ENCODE measurements around the gene COL11A1.

COL11A1 gene

DNA sequence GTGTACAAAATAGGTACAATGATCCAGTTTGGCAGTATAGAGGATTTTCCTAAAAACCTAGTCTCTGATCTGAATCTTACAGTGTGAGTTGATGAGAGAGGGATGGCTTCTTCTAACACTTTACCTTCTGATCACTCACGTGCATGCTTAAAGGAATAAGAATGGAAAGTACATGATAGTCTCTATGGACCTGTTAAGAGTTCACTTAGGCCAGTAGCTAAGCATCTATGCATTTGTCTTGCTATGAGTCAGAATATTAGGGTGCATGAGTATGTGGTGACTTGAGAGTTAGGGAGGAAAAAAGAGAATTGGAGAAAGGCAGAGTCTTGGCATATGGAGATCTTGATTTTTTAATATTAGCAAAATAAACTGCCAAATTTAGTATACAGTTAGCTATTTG, 206.3 kb downstream of the COL11A1 start:
- DNase-seq (ENCODE audit: low read depth) = peak; percentile 35

GRCh38 chr1:102899935-102900334, 208.4 kb downstream of the COL11A1 start:
- DNase-seq (ENCODE audit: low read depth) = no peak

- DNase-seq (ENCODE audit: low read depth) = peak; percentile 90
Measured at GRCh38 chr1:102897557-102897956, 210.8 kb downstream of the COL11A1 start.

DNA sequence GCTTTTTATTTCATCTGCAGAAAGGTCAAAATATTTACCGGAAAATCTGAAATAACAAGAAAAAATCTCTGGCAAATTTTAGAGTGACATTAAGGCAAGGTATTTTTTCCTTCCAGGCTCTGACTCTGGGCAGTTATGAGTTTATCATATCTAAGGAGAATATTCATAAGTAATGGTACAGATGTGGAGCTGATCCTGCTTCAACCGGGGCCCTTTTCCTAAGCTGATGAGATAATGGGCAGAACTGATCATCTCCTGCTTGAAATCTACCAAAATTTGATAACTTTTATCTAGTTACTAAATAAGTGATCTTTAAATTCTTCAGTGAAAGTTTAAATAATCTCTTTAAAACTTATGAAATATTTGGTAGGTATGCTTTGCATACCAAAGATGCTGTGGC, 211.6 kb downstream of the COL11A1 start:
- no peak for DNase-seq (ENCODE audit: low read depth)

- DNase-seq (ENCODE audit: low read depth) = no peak
Measured at GRCh38 chr1:102896286-102896685, 212.0 kb downstream of the COL11A1 start.

GRCh38 chr1:102891868-102892625, 216.3 kb downstream of the COL11A1 start:
- peak; percentile 92 for DNase-seq (ENCODE audit: low read depth)

- DNase-seq (ENCODE audit: low read depth) = no peak
Measured at GRCh38 chr1:102886638-102887037, 221.7 kb downstream of the COL11A1 start.

GRCh38 chr1:102884238-102884637, 224.1 kb downstream of the COL11A1 start:
- no peak for DNase-seq (ENCODE audit: low read depth)

GRCh38 chr1:102879439-102879993, 228.8 kb downstream of the COL11A1 start:
- peak; percentile 97 for DNase-seq (ENCODE audit: low read depth)

DNA sequence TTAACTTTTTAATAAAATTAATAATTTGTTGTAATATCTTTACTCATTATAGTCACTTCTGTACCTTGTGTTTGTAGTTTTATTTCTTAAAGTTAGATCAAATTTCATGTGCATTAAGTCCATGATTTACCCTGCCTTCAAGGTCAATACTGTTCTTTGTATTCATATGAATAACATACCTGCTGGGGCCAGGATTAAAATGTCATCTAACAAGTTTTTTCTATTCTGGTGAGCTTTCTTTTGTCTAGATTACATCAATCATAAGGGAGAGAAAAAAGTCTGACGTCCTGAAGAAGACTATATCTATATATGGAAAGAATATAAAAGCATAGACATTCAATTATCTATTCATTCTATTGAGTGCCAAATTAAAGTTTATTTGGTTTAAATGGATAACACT, 232.6 kb downstream of the COL11A1 start:
- DNase-seq (ENCODE audit: low read depth) = no peak

DNA sequence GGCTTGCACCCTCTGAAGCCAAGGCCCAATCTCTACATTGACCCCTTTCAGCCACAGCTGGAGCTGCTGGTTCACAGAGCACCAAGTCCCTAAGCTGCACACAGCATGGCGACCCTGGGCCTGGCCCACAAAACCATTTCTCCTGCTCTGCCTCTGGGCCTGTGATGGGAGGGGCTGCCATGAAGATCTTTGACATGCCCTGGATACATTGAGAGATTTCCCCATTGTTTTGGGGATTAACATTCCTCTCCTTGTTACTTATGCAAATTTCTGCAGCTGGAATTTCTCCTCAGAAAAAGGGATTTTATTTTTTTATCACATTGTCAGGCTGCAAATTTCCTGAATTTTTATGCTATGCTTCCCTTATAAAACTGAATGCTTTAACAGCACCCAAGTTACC, 235.8 kb downstream of the COL11A1 start:
- no peak for DNase-seq (ENCODE audit: low read depth)

GRCh38 chr1:102872097-102872496, 236.2 kb downstream of the COL11A1 start:
- DNase-seq (ENCODE audit: low read depth) = no peak

DNA sequence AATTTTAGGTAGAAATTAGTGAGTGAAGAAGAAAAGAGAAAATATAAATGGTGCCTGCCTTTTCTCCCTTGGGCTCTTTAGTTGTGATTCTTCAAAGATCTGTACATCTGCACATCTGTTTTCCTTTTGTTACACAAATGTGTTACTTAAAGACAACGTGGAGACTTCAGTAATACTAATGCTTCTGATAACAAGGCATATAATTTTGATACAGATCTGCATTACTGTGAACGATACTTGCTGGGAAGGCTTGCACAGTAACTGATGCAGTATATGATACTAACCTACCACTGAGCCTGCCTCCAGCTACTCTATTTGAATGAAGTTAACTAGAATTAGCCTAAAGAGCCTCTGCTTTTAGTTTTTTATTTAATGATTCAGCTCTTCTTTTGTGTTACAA, 244.6 kb downstream of the COL11A1 start:
- DNase-seq (ENCODE audit: low read depth) = no peak

DNA sequence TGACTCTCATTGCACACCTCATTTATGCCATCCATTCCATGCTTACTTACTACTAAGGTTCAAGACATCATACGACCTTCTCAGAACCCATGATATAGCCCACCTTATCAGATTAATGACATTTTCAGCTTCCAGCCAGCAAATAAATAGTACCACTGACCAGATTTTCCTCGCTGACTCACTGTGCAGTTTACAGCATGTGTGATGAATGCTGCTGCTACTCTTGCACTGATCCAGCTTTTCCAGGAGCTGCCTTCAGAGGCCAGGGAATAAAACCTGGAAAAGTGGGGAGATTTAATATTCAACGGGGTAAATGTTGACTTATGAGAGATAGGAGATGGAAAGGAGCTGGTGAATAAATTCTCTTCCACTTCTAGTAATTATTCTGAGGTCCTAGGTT, 247.1 kb downstream of the COL11A1 start:
- DNase-seq (ENCODE audit: low read depth) = peak; percentile 50

DNA sequence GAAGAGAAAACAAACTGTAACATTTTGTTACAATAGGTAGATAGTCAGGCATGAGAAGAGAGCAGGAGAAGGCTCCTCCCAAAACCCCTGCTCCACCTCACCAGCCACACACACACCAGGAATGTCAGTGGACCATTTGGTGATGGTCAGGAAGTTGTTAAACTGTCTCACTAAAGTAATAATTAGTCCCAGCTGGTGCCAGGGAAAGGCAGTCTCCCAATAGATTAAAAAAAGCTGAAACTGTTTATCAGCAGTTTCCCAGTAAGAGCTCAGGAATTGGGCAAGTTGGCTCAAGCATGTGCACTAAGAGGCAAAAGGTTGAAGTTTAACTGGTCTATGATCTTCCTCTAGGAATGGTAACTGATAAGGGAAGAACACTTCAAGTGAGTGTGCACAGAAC, 249.6 kb downstream of the COL11A1 start:
- peak; percentile 96 for DNase-seq (ENCODE audit: low read depth)

DNA sequence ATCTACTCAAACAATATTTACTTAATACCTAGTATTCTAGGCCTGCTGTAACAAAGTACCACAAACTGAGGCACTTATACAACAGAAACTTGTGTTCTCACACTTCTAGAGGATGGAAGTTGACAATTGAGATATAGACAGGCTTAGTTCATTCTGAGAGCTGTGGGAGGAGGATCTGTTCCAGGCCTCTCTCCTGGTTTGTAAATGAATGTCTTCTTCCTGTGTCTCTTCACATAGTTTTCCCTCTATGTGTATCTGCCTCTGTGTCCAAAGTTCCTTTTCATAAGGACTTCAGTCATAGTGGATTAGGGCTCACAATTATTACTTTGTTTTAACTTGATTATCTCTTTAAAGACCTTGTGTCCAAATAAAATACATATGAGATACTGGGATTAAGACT, 251.1 kb downstream of the COL11A1 start:
- DNase-seq (ENCODE audit: low read depth) = no peak

- DNase-seq (ENCODE audit: low read depth) = no peak
Measured at GRCh38 chr1:102853701-102854187, 254.6 kb downstream of the COL11A1 start.

DNA sequence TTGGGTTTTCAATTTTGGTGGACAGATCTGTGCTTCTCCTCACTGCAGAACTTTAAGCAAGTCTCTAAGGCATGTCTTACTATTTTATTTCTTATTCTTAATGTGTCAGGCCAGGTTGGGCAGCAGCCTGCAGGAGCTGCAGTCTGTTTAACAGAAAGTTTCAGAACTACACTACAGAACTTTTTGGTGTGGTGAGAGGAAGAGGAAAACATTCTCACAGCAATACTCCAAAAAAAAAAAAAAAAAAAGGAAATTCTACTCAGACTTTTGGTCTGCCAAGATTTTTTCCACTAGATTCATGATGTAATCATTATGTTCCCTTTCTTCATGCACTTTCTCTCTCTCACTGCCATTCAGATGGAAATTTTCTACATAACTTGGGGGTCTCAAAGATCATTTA, 255.2 kb downstream of the COL11A1 start:
- DNase-seq (ENCODE audit: low read depth) = peak; percentile 47

DNA sequence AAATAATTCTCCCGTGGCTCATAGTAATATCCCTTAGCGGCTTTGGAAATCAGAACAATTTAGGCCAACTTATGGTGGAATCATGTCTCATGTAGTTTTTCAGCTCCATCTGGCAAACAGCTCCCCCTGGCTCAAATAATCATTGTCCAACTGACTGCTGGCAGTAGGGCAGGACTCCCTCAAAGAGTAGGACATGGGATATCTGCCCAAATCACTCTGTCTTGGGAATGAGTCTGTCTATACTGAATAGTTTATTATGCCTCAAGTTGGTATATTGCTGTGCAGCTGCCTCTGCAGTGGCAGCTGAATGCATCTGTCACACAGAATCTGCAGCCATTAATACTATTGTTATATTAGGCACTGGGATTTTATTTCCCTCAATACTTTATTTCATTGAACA, 255.7 kb downstream of the COL11A1 start:
- DNase-seq (ENCODE audit: low read depth) = peak; percentile 58

- DNase-seq (ENCODE audit: low read depth) = peak; percentile 77
Measured at GRCh38 chr1:102851616-102852015, 256.7 kb downstream of the COL11A1 start.

DNA sequence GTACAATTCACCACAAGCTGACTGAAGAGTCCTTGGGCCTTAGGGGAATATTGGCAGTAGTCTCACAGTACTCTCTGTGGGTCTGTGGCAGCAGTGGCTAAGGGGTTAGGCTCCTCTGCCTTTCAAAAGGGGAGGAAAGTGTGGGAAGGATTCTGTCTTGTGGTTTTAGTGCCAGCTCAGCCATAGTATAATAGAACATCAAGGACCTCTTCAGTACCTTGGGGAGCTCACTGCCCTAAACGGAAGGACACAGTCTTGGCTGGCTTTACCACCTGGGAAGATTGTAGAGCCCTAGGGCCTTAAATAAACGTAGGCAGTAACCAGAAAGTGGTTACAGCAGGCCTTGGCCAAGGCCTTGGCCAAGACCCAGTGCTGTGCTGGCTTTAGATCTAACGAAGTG, 265.7 kb downstream of the COL11A1 start:
- DNase-seq (ENCODE audit: low read depth) = no peak

DNA sequence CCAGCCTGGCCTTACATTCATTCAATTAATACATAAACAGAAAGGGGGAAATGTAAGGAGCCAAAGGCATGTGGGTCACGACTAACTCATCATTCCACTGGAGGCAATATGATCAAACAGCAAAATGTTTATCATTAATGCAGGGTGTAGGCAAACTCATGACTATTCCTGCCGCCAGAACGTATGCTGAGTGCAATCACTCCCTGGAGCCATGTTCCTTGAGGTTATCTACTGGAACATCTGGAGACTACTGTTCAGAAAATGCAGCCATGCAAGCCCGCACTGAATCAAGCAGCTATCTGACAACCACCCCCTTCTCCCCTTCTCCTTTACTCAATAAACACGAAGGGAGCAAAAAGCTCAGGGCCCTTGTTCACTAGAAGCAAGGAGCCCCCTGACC, 267.6 kb downstream of the COL11A1 start:
- no peak for DNase-seq (ENCODE audit: low read depth)

GRCh38 chr1:102838016-102838415, 270.3 kb downstream of the COL11A1 start:
- DNase-seq (ENCODE audit: low read depth) = peak; percentile 54

GRCh38 chr1:102837551-102837950, 270.8 kb downstream of the COL11A1 start:
- DNase-seq (ENCODE audit: low read depth) = peak; percentile 74

Data from EH (cell line).